ENCODE data around the gene TPH2.

TPH2 gene

GRCh38 chr12:71954861-71955260, 16.2 kb downstream of the TPH2 start:
- no peak for DNase-seq
- in situ Hi-C loops (cut with HindIII; ENCODE audit: low pct_ligation_motif_present, low pct_unique_long_range_greater_than_20kb, low sequenced_read_pairs): no loop called here

- DNase-seq: no peak
Observed at GRCh38 chr12:71955970-71956369, 17.3 kb downstream of the TPH2 start.

GRCh38 chr12:71958056-71958455, 19.4 kb downstream of the TPH2 start:
- peak; percentile 32 for DNase-seq
- in situ Hi-C loops (cut with HindIII; ENCODE audit: low pct_ligation_motif_present, low pct_unique_long_range_greater_than_20kb, low sequenced_read_pairs): no loop called here

More at GRCh38 chr12:71955970-71956369, 17.3 kb downstream of the TPH2 start:
- in situ Hi-C loops (cut with HindIII; ENCODE audit: low pct_ligation_motif_present, low pct_unique_long_range_greater_than_20kb, low sequenced_read_pairs): no loop called here

- in situ Hi-C loops (cut with HindIII; ENCODE audit: low pct_ligation_motif_present, low pct_unique_long_range_greater_than_20kb, low sequenced_read_pairs): no loop called here
- DNase-seq: no peak
Observed at GRCh38 chr12:71958457-71958856, 19.8 kb downstream of the TPH2 start.

- in situ Hi-C loops (cut with HindIII; ENCODE audit: low pct_ligation_motif_present, low pct_unique_long_range_greater_than_20kb, low sequenced_read_pairs): no loop called here
Observed at GRCh38 chr12:71958993-71959578, 20.4 kb downstream of the TPH2 start.

GRCh38 chr12:71967211-71967610, 28.6 kb downstream of the TPH2 start:
- in situ Hi-C loops (cut with HindIII; ENCODE audit: low pct_ligation_motif_present, low pct_unique_long_range_greater_than_20kb, low sequenced_read_pairs): no loop called here
- no peak for DNase-seq

More at GRCh38 chr12:71958993-71959578, 20.4 kb downstream of the TPH2 start:
- DNase-seq: no peak

- DNase-seq: no peak
- in situ Hi-C loops (cut with HindIII; ENCODE audit: low pct_ligation_motif_present, low pct_unique_long_range_greater_than_20kb, low sequenced_read_pairs): no loop called here
Observed at GRCh38 chr12:71969330-71969729, 30.7 kb downstream of the TPH2 start.

GRCh38 chr12:71970031-71970430, 31.4 kb downstream of the TPH2 start:
- DNase-seq: no peak
- in situ Hi-C loops (cut with HindIII; ENCODE audit: low pct_ligation_motif_present, low pct_unique_long_range_greater_than_20kb, low sequenced_read_pairs): no loop called here

GRCh38 chr12:71972441-71973074, 33.9 kb downstream of the TPH2 start:
- in situ Hi-C loops (cut with HindIII; ENCODE audit: low pct_ligation_motif_present, low pct_unique_long_range_greater_than_20kb, low sequenced_read_pairs): no loop called here
- DNase-seq: no peak

GRCh38 chr12:71973687-71974086, 35.0 kb downstream of the TPH2 start:
- in situ Hi-C loops (cut with HindIII; ENCODE audit: low pct_ligation_motif_present, low pct_unique_long_range_greater_than_20kb, low sequenced_read_pairs): no loop called here
- no peak for DNase-seq

GRCh38 chr12:71980538-71980937, 41.9 kb downstream of the TPH2 start:
- in situ Hi-C loops (cut with HindIII; ENCODE audit: low pct_ligation_motif_present, low pct_unique_long_range_greater_than_20kb, low sequenced_read_pairs): no loop called here
- DNase-seq: no peak

GRCh38 chr12:71981149-71981548, 42.5 kb downstream of the TPH2 start:
- in situ Hi-C loops (cut with HindIII; ENCODE audit: low pct_ligation_motif_present, low pct_unique_long_range_greater_than_20kb, low sequenced_read_pairs): no loop called here
- no peak for DNase-seq

GRCh38 chr12:71994715-71995114, 56.1 kb downstream of the TPH2 start:
- DNase-seq: no peak
- in situ Hi-C loops (cut with HindIII; ENCODE audit: low pct_ligation_motif_present, low pct_unique_long_range_greater_than_20kb, low sequenced_read_pairs): no loop called here

GRCh38 chr12:71999795-72000194, 61.1 kb downstream of the TPH2 start:
- no peak for DNase-seq
- in situ Hi-C loops (cut with HindIII; ENCODE audit: low pct_ligation_motif_present, low pct_unique_long_range_greater_than_20kb, low sequenced_read_pairs): no loop called here

GRCh38 chr12:72000969-72001648, 62.5 kb downstream of the TPH2 start:
- no peak for DNase-seq
- in situ Hi-C loops (cut with HindIII; ENCODE audit: low pct_ligation_motif_present, low pct_unique_long_range_greater_than_20kb, low sequenced_read_pairs): no loop called here

- DNase-seq: no peak
- in situ Hi-C loops (cut with HindIII; ENCODE audit: low pct_ligation_motif_present, low pct_unique_long_range_greater_than_20kb, low sequenced_read_pairs): no loop called here
Observed at GRCh38 chr12:72006766-72007165, 68.1 kb downstream of the TPH2 start.

- in situ Hi-C loops (cut with HindIII; ENCODE audit: low pct_ligation_motif_present, low pct_unique_long_range_greater_than_20kb, low sequenced_read_pairs): no loop called here
- DNase-seq: no peak
Observed at GRCh38 chr12:72010356-72010755, 71.7 kb downstream of the TPH2 start.

GRCh38 chr12:72011374-72011773, 72.7 kb downstream of the TPH2 start:
- in situ Hi-C loops (cut with HindIII; ENCODE audit: low pct_ligation_motif_present, low pct_unique_long_range_greater_than_20kb, low sequenced_read_pairs): no loop called here

GRCh38 chr12:72012874-72013273, 74.2 kb downstream of the TPH2 start:
- no peak for DNase-seq
- in situ Hi-C loops (cut with HindIII; ENCODE audit: low pct_ligation_motif_present, low pct_unique_long_range_greater_than_20kb, low sequenced_read_pairs): no loop called here

More at GRCh38 chr12:72011374-72011773, 72.7 kb downstream of the TPH2 start:
- DNase-seq: no peak

- in situ Hi-C loops (cut with HindIII; ENCODE audit: low pct_ligation_motif_present, low pct_unique_long_range_greater_than_20kb, low sequenced_read_pairs): no loop called here
- no peak for DNase-seq
Observed at GRCh38 chr12:72015895-72016294, 77.2 kb downstream of the TPH2 start.

All from ACHN (cell line).